Activated CD4-positive, alpha-beta memory T cell treated with anti-CD3 and anti-CD28 coated beads for 36 hours (primary cell): ENCODE measurements around the gene FYCO1. TPM values are rescaled to one million over a fixed set of nuclear protein-coding genes. Genes with fewer than 3 reads are reported as not detected.

ENCODE experiments used
- CTCF ChIA-PET: fragments of 350-600 bp; sonication (Branson Sonifier 250); formaldehyde crosslinking; loops from one replicate; lab custom pipeline; 2021; ENCODE audit warnings: antibody characterized with exemption, inconsistent platforms; lab: Charles Lee
- POLR2A ChIA-PET: fragments of 350-600 bp; sonication (Branson Sonifier 250); formaldehyde crosslinking; loops from one replicate; lab custom pipeline; 2021; ENCODE audit warnings: antibody characterized with exemption; lab: Charles Lee
- DNase-seq: peaks from one replicate; pipeline ENCODE4 v3.0.0-alpha.2; 2020
- H3K27ac Mint-ChIP-seq: one replicate; pipeline ENCODE4 v1.8.0; 2021; ENCODE audit warnings: mixed read lengths
- H3K27me3 Mint-ChIP-seq: one replicate; pipeline ENCODE4 v1.8.0; 2021; ENCODE audit warnings: mixed read lengths
- H3K36me3 Mint-ChIP-seq: one replicate; pipeline ENCODE4 v1.8.0; 2021; ENCODE audit warnings: mixed read lengths
- H3K4me1 Mint-ChIP-seq: one replicate; pipeline ENCODE4 v1.8.0; 2021; ENCODE audit warnings: low read depth, mixed read lengths
- H3K4me3 Mint-ChIP-seq: one replicate; pipeline ENCODE4 v1.8.0; 2021; ENCODE audit warnings: mild to moderate bottlenecking, mixed read lengths
- H3K9me3 Mint-ChIP-seq: one replicate; pipeline ENCODE4 v1.8.0; 2021; ENCODE audit warnings: mixed read lengths
- intact Hi-C: fragments of 100-400 bp; cut with micrococcal nuclease; formaldehyde crosslinking; loops from one replicate; pipeline ENCODE4 v1.15.1; 2023
- total RNA-seq, 2 experiments: library from RNA; stranded (reverse); gene quantifications; one replicate each; pipeline ENCODE4 v1.2.3, GENCODE V29; 2021

Gene FYCO1
- total RNA-seq, 2 experiments from 2014 or later = 13.7 to 14.0 TPM

DNA sequence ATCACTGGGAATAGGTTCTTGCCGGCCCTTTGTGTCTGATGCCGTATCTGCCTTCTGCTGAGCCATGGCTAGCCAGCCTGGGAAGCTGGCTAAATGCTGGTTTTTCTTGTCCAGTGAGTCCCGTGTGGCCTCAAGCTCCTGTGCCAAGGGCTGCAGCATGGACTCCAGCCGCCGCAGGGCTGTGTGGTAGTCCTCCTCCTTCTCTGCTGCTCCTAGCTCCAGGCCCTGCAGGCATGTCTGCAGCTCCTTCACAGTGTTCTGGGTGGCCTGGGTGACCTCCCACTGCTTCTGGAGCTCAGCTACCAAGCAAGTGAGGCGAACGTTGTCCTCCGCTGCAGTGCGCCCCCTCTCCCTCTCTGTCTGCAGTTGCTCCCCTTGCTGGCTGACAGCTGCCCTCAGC lies 27.5 kb downstream of the FYCO1 start:
- intact Hi-C loops = no loop called here
- POLR2A ChIA-PET = interaction anchor here (1.6 to 2.9 kb wide), 3 partner anchors 8 to 300 kb away, joined by 4 to 17 read pairs (median 7); no protein-coding TSS in a partner anchor
- CTCF ChIA-PET = interaction anchor here (0.5 to 9.0 kb wide), 8 partner anchors 9 to 401 kb away, joined by 3 to 93 read pairs (median 4); partner anchors contain the start of gene CXCR6
- H3K27me3 Mint-ChIP-seq = no peaks in the 10 kb centered on the region
- H3K9me3 Mint-ChIP-seq = no peaks in the 10 kb centered on the region
- no peak overlapping the region for H3K4me3 Mint-ChIP-seq
- no peak overlapping the region for H3K27ac Mint-ChIP-seq
- peaks cover 71% of the 10 kb centered on the region for H3K4me1 Mint-ChIP-seq
- peaks cover 81% of the 10 kb centered on the region for H3K36me3 Mint-ChIP-seq
- DNase-seq = no peak

DNA sequence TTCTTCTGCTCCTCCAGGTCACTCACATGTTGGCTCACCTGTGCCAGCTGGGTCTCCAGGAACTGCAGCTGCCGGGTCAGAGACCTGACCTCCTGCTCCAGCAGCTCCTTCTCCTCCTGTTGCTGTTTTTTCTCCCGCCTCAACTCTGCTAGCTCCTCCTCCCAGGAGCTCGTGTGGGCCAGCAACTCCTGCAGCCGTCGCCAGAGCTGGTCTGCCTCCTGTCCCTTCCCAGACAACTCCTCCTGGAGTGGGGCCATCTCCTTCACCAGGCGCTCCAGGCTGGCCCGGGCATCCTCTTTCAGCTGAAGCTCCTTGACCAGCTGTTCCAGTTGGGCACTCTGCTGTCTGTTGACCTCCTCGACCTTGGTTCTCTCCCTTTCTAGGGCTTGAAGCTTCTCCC lies 27.9 kb downstream of the FYCO1 start:
- H3K36me3 Mint-ChIP-seq = peaks cover 82% of the 10 kb centered on the region
- ChIA-PET CTCF (interaction anchor here (0.9 to 9.0 kb wide), 8 partner anchors 8 to 402 kb away, joined by 3 to 93 read pairs (median 4); partner anchors contain the start of gene CXCR6), POLR2A (interaction anchor here (1.6 to 2.9 kb wide), 4 partner anchors 9 to 299 kb away, joined by 4 to 17 read pairs (median 8); no protein-coding TSS in a partner anchor)
- no peaks in the 10 kb centered on the region for H3K9me3 Mint-ChIP-seq
- no peak overlapping the region for H3K4me3 Mint-ChIP-seq
- intact Hi-C loops = no loop called here
- peaks cover 71% of the 10 kb centered on the region for H3K4me1 Mint-ChIP-seq
- H3K27ac Mint-ChIP-seq = no peak overlapping the region
- no peaks in the 10 kb centered on the region for H3K27me3 Mint-ChIP-seq
- no peak for DNase-seq

DNA sequence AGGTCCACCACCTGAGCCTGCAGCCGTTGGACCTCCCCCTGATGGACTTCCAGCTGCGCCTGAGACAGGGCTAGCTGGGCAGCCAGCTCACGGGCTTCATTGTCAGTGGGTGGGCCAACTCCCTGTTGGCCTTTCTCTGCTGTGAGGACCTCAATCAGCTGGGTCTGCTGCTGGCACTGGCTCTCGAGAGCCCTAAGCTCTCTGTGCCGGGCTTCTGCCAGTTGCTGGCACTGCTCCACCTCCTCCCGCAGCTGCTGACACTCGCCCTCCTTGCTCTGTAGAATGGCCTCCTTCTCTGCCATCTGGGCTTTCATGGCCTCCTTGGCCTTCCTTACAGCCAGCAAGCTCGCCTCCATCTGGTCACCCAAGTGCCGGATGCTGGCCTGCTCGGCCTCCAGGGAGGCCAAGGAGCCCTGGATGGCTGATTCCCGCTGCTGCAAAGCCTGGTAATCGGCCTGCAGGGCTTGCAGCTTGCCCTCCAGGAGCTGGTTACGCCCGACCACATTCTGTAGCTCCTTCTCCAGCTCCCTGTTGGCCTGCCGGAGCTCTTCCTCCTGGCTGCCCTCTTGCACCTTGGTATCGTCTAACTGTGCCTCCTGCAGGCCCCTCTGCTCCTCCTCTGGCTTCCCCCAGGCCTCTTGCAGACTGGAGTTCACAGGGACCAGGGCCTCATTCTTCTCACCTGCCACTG lies 28.5 kb downstream of the FYCO1 start:
- ChIA-PET CTCF (interaction anchor here (0.9 to 9.0 kb wide), 8 partner anchors 9 to 311 kb away, joined by 3 to 93 read pairs (median 6); partner anchors contain the start of gene CXCR6), POLR2A (interaction anchor here (0.9 to 2.9 kb wide), 6 partner anchors 9 to 299 kb away, joined by 3 to 17 read pairs (median 6); no protein-coding TSS in a partner anchor)
- H3K27ac Mint-ChIP-seq = no peak overlapping the region
- peaks cover 72% of the 10 kb centered on the region for H3K4me1 Mint-ChIP-seq
- DNase-seq = no peak
- intact Hi-C loops = no loop called here
- H3K4me3 Mint-ChIP-seq = no peak overlapping the region
- H3K27me3 Mint-ChIP-seq = no peaks in the 10 kb centered on the region
- no peaks in the 10 kb centered on the region for H3K9me3 Mint-ChIP-seq
- peaks cover 82% of the 10 kb centered on the region for H3K36me3 Mint-ChIP-seq

DNA sequence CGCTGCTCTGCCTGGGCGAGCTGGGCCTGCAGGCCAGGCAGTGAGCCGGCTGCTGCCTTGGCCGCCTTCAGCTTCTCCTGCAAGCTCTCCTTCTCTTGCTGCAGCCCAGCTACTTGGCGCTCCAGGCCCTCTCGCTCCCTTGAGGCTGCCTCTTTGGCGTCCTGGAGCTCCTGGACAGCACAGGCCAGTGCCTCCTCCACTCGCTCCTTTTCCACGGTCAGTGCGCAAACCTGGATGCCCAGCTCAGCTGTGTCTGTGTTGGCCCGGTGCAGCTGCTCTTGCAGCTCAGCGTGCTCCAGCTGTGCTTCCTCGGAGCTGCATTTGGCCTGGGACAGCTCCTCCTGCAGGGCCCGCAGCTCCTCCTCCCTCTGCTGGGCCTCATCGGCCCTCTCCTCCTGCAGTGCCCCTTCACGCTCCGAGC lies 29.2 kb downstream of the FYCO1 start:
- Mint-ChIP-seq H3K4me1 (peaks cover 74% of the 10 kb centered on the region), H3K36me3 (peaks cover 84% of the 10 kb centered on the region), H3K9me3 (no peaks in the 10 kb centered on the region), H3K27ac (no peak overlapping the region), H3K27me3 (no peaks in the 10 kb centered on the region), H3K4me3 (no peak overlapping the region)
- no peak for DNase-seq
- ChIA-PET CTCF (interaction anchor here (1.1 to 9.0 kb wide), 6 partner anchors 8 to 112 kb away, joined by 3 to 93 read pairs (median 6); no protein-coding TSS in a partner anchor), POLR2A (interaction anchor here (0.9 to 2.9 kb wide), 7 partner anchors 10 to 298 kb away, joined by 3 to 17 read pairs (median 6); no protein-coding TSS in a partner anchor)
- intact Hi-C loops = no loop called here

DNA sequence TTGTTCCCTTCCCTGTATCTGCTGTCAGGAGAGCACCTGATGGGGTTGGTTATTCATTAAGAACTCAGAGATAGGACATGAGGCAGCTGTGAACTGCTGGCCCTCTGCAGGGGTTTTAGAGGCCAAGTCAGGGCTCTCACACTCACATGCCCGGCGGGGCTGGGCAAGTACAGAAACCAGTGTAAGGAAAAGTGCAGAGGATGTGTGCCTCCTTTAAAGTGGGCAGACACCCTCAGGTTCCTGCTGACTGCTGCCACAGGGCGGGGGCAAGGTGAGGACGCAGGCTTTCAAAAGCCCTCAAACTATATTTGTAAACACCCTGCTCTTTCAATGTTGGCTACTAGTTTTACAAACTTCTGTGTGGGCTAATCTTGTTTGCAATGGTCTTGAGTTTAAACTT lies 30.0 kb downstream of the FYCO1 start:
- intact Hi-C loops = loop anchor here (1.0 kb wide), 1 partner anchor 15 kb away; no protein-coding TSS in a partner anchor
- peaks cover 85% of the 10 kb centered on the region for H3K36me3 Mint-ChIP-seq

DNA sequence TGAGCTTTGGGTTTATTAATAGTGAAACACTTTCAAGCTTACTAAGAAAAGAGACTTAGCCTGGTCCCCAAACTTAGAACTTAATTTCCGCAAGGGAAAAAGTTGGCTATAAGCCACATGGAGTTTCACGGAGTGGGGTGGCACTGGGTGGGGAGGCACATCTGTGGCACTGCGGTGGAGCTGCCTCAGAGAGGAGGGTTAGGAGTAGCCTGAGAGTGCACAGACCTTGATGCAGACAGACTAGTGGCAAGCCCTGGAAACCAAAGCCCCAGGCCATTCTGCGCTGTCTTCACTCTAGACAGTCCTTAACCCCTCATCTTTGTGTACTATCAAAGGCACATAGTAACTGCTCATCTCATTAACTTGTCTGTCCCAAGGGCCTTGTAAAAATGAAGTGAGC lies 30.4 kb downstream of the FYCO1 start:
- ChIA-PET POLR2A (interaction anchor here (1.0 to 5.0 kb wide), 11 partner anchors 11 to 403 kb away, joined by 3 to 30 read pairs (median 6); partner anchors contain the start of gene CXCR6), CTCF (interaction anchor here (0.6 to 9.0 kb wide), 16 partner anchors 12 to 524 kb away, joined by 3 to 93 read pairs (median 5); partner anchors contain the start of gene CXCR6)
- no peaks in the 10 kb centered on the region for H3K9me3 Mint-ChIP-seq
- H3K4me1 Mint-ChIP-seq = peaks cover 73% of the 10 kb centered on the region
- H3K4me3 Mint-ChIP-seq = no peak overlapping the region
- intact Hi-C loops = loop anchor here (1.0 kb wide), 1 partner anchor 15 kb away; no protein-coding TSS in a partner anchor
- no peaks in the 10 kb centered on the region for H3K27me3 Mint-ChIP-seq
- peak; percentile 56 for DNase-seq
- H3K36me3 Mint-ChIP-seq = peaks cover 85% of the 10 kb centered on the region
- peak overlapping the region; percentile 77 for H3K27ac Mint-ChIP-seq

More for the DNA sequence above, 30.0 kb downstream of the FYCO1 start:
- Mint-ChIP-seq H3K4me3 (no peak overlapping the region), H3K27me3 (no peaks in the 10 kb centered on the region), H3K27ac (peak overlapping the region; percentile 77), H3K9me3 (no peaks in the 10 kb centered on the region), H3K4me1 (peaks cover 73% of the 10 kb centered on the region)
- peak; percentile 41 for DNase-seq
- POLR2A ChIA-PET = interaction anchor here (1.0 to 5.0 kb wide), 11 partner anchors 11 to 403 kb away, joined by 3 to 30 read pairs (median 9); partner anchors contain the start of gene CXCR6
- CTCF ChIA-PET = interaction anchor here (0.6 to 9.0 kb wide), 13 partner anchors 11 to 523 kb away, joined by 3 to 93 read pairs (median 5); partner anchors contain the start of gene CXCR6

DNA sequence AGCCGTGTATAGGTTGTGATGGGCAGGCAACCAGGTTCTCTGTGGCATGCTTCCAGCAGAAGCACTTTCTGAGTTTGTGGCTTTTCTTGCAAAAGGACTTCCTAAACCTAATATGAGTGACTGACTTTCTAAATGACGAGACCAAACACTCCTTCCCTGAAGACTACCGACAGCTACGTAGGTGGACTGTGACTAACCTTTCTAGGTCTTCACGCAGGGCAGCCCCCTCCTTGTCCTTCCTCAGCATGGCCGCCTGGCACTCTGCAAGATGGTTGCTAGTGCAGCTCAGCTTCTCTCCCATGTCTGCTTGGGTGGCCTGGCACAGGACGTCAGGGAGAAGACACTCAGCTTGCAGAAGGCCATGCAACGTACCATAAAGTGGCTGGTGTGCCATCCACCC lies 31.5 kb downstream of the FYCO1 start:
- Mint-ChIP-seq H3K36me3 (peaks cover 87% of the 10 kb centered on the region), H3K9me3 (no peaks in the 10 kb centered on the region), H3K4me3 (no peak overlapping the region), H3K27ac (peak overlapping the region; percentile 77), H3K4me1 (peaks cover 72% of the 10 kb centered on the region), H3K27me3 (no peaks in the 10 kb centered on the region)
- intact Hi-C loops = loop anchor here (1.0 to 5.0 kb wide), 6 partner anchors 12 to 333 kb away; partner anchors contain the start of gene CXCR6
- ChIA-PET CTCF (interaction anchor here (0.7 to 9.0 kb wide), 13 partner anchors 9 to 405 kb away, joined by 3 to 93 read pairs (median 7); no protein-coding TSS in a partner anchor), POLR2A (interaction anchor here (1.1 to 5.0 kb wide), 9 partner anchors 9 to 406 kb away, joined by 3 to 30 read pairs (median 7); partner anchors contain the start of genes CCR5 and CXCR6)
- DNase-seq = peak; percentile 84

DNA sequence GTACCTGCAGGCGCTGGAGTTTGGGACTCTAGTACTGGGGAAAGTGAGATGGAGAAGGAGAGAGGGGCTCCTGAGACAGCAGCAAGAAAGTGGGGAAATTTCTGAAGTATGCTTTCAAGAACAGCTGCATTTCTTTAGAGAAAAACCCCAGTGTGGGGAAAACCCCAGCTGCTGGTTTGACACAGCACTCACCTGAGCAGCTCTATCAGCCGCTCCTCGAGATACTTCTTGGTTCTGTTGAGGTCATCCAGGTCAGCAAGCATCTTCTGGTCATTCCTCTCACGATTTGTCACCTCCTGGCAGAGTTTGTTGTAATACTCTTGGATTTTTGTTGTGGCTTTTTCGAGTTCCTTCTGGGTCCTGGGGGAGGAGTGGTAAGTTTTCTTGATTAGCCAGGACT lies 33.6 kb downstream of the FYCO1 start:
- Mint-ChIP-seq H3K4me1 (peaks cover 59% of the 10 kb centered on the region), H3K27ac (no peak overlapping the region), H3K27me3 (no peaks in the 10 kb centered on the region), H3K4me3 (no peak overlapping the region), H3K36me3 (peaks cover 88% of the 10 kb centered on the region), H3K9me3 (no peaks in the 10 kb centered on the region)
- ChIA-PET CTCF (interaction anchor here (0.7 to 9.0 kb wide), 13 partner anchors 11 to 416 kb away, joined by 3 to 93 read pairs (median 4); partner anchors contain the start of genes CXCR6 and FYCO1), POLR2A (interaction anchor here (0.8 to 5.0 kb wide), 6 partner anchors 11 to 408 kb away, joined by 3 to 30 read pairs (median 4); partner anchors contain the start of gene CXCR6)
- DNase-seq = peak; percentile 71
- intact Hi-C loops = loop anchor here (5.0 kb wide), 1 partner anchor 335 kb away; no protein-coding TSS in a partner anchor

DNA sequence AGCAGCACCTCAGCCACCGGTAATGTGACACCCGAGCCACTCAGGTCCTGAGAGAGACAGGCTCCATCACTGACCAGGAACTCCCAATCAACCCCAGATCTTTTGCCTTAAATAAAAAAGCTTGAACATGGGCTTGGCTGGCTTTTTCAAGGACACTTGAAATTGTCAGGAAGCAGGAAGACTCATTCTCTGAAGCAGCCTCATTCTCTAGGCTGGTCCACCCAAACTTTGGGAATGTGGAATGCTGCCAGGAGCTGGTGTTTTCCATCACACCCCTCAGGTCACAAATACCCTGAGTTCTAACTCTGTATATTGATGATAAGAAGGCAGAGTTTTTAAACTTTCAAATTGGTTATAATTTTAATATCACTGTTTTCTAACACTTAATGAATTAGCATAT lies 35.3 kb downstream of the FYCO1 start:
- POLR2A ChIA-PET = interaction anchor here (2.0 kb wide), 1 partner anchor 9 kb away, joined by 5 read pairs; no protein-coding TSS in a partner anchor
- H3K27ac Mint-ChIP-seq = no peak overlapping the region
- intact Hi-C loops = loop anchor here (5.0 kb wide), 1 partner anchor 337 kb away; no protein-coding TSS in a partner anchor
- DNase-seq = no peak
- H3K9me3 Mint-ChIP-seq = no peaks in the 10 kb centered on the region
- H3K36me3 Mint-ChIP-seq = peaks cover 86% of the 10 kb centered on the region
- H3K4me3 Mint-ChIP-seq = no peak overlapping the region
- peaks cover 41% of the 10 kb centered on the region for H3K4me1 Mint-ChIP-seq
- CTCF ChIA-PET = interaction anchor here (3.2 to 9.0 kb wide), 3 partner anchors 22 to 118 kb away, joined by 23 to 93 read pairs (median 49); no protein-coding TSS in a partner anchor
- no peaks in the 10 kb centered on the region for H3K27me3 Mint-ChIP-seq

DNA sequence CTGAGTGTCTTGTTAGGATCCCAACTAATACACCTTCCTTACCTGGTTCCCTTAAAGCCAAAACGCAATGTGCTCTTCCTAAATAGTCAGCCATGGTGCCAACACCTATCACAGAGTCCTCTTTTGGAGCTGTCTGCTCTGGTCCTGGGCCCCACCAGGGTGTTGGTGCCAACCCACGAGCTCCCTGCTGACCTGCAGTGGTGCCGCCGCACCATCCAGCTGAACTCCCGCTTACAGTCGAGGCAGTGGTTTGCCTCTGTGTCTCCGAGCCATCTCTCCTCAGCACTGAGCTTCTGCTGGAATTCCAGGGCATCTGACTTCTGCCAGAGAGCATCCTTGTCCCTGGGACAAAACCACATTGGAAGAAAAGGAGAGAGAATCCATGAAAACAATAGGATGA lies 36.4 kb downstream of the FYCO1 start:
- ChIA-PET CTCF (interaction anchor here (2.3 to 3.2 kb wide), 2 partner anchors 8 to 119 kb away, joined by 7 to 23 read pairs; no protein-coding TSS in a partner anchor), POLR2A (interaction anchor here (2.0 kb wide), 1 partner anchor 8 kb away, joined by 5 read pairs; no protein-coding TSS in a partner anchor)
- Mint-ChIP-seq H3K27ac (no peak overlapping the region), H3K9me3 (no peaks in the 10 kb centered on the region), H3K36me3 (peaks cover 91% of the 10 kb centered on the region), H3K4me3 (no peak overlapping the region), H3K27me3 (no peaks in the 10 kb centered on the region), H3K4me1 (peaks cover 31% of the 10 kb centered on the region)
- no peak for DNase-seq
- intact Hi-C loops = no loop called here

DNA sequence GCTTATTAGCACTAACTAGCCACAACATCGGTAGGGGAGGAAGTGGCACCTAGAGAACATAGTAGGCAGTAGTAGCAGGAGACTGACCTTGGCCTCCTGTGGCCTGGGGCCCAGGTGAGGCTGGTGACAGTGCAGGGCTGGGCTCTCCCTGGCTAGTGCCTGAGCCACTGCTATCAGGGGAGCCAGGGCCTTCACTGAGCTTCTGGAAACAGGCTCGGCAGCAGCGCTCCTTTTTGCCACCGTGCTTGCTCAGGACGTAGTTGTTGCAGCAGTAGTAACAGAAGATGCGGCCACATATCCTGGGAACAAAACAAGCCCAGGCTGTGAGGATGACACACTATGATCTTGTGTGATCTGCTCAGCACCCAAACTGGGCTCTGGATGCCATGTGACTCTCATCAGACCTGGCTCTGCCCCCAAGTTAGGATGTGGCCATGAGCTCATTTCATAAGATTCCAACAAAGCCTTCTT lies 37.3 kb downstream of the FYCO1 start:
- Mint-ChIP-seq H3K4me3 (no peak overlapping the region), H3K4me1 (peaks cover 28% of the 10 kb centered on the region), H3K9me3 (no peaks in the 10 kb centered on the region), H3K27ac (no peak overlapping the region), H3K27me3 (no peaks in the 10 kb centered on the region), H3K36me3 (peaks cover 92% of the 10 kb centered on the region)
- DNase-seq = no peak
- ChIA-PET POLR2A (interaction anchor here (2.0 kb wide), 1 partner anchor 8 kb away, joined by 5 read pairs; no protein-coding TSS in a partner anchor), CTCF (interaction anchor here (1.4 to 3.2 kb wide), 3 partner anchors 9 to 120 kb away, joined by 6 to 23 read pairs (median 7); no protein-coding TSS in a partner anchor)
- intact Hi-C loops = no loop called here
